Measurements from ENCODE around the gene CRIM1.

- TF ChIP-seq CTCF (IDR thresholded peaks at IDR 0.05 in 8 of 11, conservative IDR thresholded peaks at IDR 0.05 in 3 of 11): no peak
- no peak for TF ChIP-seq POLR2A (IDR thresholded peaks at IDR 0.05)
- TF ChIP-seq POLR2AphosphoS5 (IDR thresholded peaks at IDR 0.05): no peak
Observed at GRCh38 chr2:36469106-36469477, 113.5 kb downstream of the CRIM1 start.

All from spleen (tissue), 7 donors.